Measurements from ENCODE around the gene CERS6. TPM values are rescaled to one million over a fixed set of nuclear protein-coding genes. Genes with fewer than 3 reads are reported as not detected.

The CERS6 gene
- polyA plus RNA-seq, 1 donor, result 33.8 TPM

DNA sequence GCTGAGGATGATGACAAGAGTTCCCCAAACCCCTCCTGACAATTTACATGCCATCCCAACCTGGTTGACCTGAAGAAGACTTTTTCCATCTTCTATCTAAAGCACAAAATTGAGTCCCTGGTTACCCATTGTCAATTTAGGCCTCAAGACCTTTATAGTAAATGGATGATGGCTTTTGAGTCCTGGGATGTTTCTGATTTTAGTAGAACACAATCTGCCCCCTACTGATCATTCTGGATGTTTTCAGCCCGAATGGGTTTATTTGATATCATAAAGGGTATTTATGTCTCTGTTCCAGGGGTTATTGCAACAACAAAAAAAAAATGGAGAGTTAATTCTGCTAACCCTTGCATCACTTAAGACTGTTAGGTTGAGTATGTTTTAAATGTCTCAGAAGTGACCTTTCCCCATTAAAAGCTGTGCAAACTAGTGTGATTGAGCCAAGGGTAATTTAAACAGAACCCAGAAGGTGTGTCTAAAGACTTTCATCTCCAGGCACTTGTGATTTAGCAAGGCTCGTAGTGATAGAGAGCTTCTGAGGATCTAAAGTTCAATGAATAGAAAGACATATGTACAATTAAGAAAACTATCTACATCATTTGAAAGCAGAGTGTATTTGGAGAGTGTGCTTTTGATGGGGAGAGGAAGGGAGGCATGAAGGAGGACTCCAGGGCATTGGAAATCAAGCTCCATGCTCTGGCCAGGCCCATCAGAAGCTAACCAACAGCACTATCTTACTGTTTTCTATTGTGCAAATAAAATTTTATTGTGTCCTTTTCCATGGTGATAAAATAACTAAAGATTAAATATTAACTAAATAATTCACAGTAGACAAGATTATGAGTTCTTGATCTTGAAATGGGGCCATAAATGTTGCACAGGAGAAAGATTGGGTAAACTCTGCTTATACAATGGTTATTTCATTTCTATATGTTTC, 249.7 kb downstream of the CERS6 start:
- DNase-seq, result no peak

DNA sequence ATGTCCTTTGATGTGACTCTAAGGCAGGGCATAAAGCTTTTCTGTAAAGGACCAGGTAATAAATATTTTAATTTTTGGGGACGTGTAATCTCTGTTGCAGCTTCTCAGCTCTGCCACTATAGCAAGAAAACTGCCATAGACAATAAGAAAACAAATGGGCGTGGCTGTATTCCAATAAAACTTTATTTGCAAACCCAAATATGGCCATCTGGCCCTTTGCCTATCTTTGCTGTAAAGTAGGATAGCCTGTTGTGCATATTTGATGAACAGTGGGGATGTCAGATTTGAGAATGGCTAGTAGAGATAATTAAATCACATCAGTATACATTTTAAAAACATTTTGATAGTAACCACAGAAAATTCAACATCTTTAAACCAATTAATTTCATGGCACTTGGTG, 250.7 kb downstream of the CERS6 start:
- no peak for DNase-seq

DNA sequence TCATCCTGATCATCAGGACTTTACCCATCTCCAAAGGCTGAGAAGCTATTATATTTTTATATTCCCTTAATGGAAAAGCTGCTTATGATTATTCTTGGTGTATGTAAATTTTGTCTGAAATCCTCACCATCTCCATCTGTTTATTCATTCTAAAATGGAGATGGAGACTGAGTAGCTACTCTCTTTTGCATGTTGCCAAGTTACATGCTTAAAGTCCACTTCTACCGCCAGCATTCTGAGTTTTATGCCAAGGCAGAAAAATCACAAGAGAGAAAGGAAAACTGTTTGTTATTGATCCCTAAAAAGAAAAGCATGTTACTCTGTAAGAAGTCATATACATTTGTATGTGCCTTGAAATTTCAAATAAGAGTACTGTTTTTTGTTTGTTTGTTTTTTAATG, 252.0 kb downstream of the CERS6 start:
- DNase-seq, result peak; percentile 63

DNA sequence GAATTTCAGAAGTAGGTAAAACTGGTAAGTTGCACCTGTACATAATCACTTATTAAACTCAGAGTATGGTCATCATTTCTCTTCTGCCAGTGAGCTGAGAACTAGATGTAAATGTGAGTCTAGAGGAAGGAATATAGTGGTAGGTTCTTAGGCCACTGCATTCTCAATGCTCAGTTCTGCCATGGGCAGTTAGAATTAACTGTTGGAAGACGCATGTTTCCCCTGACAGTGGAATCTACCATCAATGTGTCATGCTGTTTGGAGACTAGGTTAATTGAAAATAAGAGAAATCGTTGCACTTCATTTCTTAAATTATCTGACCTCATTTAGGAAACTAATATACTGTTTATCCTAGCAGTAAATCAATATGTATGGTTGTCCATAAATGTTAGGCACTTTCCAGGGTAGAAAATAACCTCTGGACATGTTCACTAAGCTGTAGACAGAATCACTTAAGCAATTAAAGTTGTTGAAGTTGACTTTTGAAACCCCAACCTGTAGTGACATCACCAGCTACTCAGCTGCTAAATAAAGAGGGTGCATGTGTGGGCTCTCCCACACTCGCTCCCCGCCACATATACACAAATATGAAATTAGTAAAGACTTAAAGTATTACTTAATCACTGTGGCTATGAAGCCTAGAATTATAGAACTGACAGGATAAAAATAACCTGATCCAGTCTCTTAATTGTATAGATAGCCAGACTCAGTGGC, 254.8 kb downstream of the CERS6 start:
- no peak for DNase-seq

DNA sequence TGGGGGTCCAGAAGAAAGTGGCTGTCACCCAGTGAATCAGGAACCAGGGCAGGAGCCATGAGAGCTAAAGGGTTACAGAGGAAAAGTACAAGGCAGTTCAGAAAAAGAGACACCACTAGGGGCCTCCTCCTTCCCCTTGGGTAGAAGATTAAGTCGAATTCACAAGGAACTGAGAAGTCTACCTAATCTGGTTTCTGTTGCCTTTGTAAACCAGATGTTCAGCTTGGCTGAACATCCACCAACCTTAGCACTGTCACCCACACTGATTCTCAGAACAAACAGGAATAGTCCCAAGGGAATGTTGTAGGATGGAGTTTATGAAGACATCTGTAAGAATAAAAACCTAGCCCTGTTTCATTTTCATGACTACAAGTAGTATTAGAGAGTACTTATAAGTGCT, 256.0 kb downstream of the CERS6 start:
- DNase-seq, result no peak

DNA sequence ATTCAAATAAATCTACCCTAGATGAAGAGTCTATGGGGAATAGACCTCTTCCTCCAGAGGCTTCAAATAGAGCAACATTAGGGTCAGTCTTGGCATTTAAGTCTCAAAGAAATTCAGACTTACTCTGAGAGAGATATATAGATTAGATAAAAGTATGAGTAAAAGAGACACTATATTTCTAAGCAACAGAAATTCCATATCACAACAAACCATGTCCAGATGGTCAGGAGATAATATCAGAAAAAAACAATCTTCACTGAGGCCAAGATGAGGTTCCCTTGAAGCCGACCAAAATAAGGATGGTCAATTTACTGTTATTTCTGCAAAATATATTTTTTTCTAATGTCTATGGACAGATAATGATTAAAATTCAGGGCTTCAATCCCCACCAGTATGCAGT, 257.3 kb downstream of the CERS6 start:
- DNase-seq, result no peak

DNA sequence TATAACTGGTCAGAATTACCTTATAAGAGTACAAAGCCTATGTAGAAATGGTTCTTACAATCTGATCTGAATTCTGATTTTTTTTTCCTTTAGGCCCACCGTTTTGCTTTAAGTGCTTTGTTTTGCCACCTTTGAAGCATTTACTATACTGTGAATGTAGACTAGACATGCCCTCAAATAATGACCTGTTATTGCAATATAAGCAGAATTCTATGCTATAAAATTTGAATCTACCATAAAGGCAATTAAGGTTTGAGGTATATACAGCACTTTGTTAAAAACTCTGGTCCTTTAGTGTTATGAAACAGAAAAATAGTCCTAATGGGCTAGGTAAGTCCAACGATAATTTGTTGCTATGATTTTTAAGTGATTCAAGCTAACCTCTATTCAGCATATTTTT, 259.8 kb downstream of the CERS6 start:
- no peak for DNase-seq

DNA sequence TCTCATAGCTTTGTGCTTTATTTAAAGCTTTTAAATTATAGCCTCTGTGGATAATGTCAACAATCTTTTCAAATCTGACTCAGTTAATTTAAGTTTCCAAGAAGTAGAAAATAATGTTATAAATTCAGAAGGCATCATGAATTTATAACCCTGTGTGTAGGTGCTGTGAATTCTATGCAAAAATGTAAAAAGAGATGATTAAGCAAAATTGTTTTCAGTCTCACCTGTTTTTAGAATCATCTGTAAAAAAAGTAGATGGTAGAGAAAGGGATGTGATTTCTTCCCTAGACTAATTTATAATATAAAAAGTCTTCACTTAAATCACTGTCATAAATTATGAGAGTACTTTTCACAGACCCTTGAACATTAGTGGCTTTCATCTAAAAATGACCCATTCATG, 260.8 kb downstream of the CERS6 start:
- no peak for DNase-seq

DNA sequence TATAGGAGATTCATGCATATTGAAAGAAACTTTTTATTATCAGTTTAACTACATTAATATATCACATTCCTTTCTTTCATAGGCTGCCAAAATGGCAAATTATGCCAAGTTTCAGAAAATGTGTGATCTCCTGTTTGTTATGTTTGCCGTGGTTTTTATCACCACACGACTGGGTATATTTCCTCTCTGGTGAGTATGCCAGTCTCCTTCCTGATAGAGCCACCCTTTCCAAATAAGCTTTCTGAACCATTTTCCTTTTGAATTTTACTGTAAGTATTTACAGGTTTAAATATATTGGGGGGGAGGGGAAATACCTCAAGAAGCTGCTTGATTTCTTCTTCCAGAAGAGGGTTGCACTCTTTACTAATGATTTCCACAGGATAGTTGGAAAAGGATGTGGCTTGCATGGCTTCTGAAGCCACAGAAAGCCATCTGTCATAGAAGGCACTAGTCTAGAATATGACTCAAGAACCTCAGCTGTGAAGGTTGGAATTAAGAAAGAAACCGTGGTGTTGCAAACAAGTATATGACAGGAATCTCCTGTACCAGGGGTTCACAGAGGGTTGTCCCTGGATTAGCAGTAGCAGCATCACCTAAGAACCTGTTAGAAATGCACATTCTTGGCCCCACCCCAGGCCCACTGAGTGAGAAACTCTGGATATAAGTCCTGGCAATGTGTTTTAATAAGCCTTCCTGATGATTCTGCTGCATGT, 261.9 kb downstream of the CERS6 start:
- DNase-seq, result no peak

DNA sequence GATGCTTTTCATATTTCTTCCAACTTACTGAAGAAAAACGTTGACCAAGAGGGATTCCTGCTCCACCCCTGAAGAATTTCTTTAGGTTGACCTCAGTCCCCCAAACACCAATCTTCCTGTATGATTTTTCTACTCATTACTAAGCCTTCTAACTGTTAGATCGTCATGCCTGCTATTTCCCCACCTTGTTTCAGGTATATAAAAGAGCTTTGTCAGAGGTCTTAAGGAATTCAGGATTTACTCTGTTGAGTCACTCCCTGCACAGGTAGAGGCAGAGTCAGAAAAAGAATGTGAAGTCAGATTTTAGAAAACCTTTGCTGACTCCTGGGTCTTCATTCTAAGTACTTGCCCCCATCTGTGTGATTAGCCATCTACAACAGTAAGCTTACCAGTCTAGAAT, 262.6 kb downstream of the CERS6 start:
- DNase-seq, result no peak

DNA sequence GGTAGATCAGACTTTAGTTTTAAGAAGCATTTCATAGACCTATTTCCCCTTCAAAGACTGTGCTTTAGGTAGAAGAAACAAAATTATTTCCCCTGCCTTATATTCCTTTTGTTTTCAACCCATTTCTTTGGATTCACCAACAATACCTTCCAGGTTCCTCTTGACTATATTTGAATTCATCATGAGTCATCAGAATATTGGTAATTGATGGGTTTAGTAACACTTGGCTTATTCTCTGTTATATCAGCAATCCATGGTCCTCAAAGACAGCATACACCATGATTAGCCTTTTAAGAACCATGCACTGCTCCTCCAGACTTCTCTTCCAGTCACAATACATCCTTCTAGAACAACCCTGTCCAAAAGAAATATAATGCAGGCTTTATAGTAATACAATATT, 263.4 kb downstream of the CERS6 start:
- DNase-seq, result no peak

DNA sequence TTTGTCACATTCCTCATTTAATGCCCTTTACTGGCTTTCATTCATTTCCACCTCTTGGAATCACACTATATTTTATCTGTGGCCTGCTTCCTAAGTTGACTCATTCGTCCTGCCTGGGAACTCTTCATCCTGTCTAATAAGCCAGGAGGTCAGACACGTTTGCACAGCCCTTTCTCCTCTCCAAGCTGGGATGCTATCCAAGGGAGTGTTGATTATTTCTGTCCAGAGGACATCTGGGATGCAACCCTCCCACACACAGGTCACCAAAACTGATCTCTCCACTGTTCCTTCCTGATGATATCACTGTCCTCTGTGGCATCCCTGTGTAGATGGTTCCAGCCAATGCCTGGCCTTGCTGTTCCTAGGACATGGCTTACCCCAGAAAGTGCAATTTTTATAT, 266.5 kb downstream of the CERS6 start:
- DNase-seq, result peak; percentile 58

DNA sequence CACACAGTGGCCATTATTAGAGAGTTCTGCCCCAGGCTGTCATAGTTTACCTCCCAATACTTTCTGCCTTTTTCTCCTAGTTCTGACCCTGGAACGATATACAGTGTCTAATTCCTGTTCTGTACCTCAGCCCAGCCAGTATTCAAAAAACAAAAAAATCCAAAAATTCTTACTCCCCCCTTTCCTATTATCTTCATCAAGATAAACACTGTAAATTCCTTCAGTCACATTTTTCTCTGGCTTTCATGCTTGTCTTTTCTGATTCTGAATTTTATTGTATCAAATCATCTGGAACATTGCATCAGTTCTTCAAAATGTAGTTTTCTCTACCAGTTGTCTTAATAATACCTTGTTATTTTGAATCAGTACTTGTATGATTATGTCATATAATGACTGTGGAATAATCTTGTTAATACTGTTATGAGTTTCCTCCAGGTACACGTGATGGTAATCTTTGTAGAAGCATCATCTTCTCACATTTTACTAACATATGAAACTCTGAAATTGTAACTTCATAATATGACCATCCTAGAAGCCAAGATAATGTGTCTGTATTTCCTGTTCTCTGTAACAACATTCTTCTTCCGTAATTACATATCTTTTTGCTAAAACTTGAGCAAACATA, 267.3 kb downstream of the CERS6 start:
- no peak for DNase-seq

DNA sequence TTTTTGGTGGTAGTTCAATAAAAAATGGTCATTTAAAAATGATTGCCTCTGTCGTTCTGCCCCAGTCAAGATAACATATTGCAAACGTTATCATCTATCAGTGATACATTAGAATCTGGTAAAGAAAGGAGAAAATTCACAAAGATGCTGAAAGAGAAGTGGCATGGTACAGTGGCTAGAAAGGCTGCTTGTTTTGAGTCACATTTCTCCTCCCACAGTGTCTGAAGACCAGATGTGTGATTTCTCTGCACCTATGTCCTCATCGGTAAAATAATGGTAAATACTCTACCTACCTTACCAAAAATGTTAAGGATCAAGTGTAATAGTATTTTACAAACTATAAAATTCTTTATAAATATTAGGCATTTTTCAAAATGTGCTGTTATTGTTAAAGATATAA, 270.3 kb downstream of the CERS6 start:
- no peak for DNase-seq

DNA sequence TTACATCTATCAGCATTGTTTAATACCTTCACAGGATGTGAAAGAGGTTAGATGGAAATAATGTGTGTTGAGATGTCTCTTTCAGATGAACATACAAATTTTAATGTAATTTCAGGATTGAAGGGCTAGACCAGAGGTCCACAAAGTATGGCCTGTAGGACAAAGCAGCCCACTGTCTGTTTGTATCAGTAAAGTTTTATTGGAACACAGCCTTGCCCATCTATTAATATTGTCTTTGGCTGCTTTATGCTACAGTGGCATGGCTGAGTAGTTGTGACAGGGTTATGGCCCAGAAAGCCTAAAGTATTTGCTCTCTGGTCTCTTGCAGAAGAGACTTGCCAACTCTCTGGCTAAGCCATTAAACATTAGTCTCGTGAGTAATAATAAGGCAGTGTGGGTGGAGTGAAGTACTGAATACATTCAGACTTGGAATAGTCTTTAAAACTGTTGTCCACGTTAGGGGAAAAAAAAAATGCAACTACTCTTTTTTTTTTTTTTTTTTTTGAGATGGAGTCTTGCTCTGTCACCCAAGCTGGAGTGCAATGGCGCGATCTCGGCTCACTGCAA, 271.9 kb downstream of the CERS6 start:
- DNase-seq, result no peak

DNA sequence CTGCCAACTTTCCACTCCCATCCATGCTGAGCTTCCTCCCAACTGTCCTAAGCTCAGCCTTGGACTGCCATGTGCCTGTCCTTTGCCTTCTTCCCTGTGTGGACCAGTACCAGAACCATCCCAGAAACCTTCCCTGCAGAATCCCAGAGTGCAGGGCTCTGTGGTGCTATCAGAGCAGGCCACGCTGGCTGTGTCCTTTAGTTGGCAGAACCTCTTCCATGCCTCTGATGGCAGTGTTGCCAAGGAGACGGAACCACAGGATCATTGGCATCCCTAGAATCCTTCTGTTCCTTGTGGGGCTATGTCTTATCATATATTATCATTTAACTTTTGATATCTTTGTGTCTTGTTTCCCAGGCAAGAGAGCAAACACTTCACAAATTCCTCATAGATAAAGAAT, 273.4 kb downstream of the CERS6 start:
- no peak for DNase-seq

DNA sequence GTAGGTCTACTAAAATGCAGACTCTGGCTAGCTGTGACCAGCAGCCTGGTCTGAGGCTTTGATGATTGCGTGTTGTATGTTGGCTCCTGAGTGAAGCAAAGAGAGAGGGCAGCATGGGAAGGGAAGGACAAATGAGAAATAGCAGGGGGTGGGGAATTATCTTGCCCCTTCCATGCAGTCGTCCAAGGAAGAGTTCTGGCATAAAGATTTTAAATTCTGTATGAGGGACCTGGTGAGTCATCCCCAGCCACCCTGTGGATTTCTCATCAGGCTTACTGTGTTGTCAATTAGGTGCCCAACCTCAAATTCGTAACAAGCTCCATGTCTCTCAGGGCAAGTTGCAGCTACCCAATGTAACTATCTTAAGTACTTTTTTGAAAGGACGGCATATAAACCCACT, 274.3 kb downstream of the CERS6 start:
- no peak for DNase-seq

DNA sequence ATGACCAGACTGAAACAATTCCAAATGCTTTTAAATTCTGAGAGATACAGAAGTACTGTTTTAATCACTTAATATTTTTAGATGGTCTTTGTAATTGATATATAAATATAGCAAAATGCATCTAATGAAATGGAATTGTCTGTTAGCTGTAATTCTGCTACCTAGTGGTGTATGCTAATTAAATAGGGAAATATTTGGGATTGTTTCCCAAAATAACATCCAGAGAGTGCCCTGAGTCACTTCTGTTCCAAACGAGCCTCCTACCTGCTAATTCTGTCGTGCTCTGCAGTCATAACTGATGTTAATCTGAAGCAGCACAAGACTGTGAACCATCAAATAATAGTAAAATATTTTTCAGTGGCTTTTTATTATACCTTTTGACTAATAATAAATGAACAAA, 274.9 kb downstream of the CERS6 start:
- no peak for DNase-seq

DNA sequence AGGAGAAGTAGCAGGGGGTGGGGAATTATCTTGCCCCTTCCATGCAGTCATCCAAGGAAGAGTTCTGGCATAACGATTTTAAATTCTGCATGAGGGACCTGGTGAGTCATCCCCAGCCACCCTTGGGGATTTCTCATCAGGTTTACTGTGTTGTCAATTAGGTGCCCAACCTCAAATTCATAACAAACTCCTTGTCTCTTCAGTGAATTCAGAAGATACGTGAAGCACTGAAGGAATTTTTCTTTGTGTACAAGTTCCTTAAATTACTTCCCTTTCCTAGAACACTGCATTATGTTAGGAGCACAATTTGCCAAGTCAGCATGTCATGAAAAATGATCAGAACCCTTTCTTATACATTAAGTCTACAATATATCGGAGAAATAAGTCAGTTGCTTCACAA, 275.5 kb downstream of the CERS6 start:
- DNase-seq, result no peak

DNA sequence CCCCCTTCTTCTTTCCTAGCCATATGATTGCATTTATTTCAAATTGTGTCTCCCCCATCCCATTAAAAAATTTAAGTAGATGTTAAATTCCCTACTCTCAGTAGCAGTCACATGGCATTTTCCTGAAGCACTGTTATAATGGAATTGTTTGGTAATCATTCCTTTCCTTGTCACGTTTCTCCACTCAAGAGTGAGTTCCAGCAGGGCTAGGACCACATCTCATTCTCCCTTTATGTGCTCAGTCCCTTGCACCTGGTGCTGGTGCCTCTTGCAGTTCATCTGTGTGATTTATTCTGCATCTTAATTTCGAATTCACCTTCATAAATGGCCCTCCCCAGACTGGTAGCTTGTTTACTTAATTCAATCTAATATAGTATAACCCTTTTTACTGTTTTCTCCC, 276.0 kb downstream of the CERS6 start:
- no peak for DNase-seq

DNA sequence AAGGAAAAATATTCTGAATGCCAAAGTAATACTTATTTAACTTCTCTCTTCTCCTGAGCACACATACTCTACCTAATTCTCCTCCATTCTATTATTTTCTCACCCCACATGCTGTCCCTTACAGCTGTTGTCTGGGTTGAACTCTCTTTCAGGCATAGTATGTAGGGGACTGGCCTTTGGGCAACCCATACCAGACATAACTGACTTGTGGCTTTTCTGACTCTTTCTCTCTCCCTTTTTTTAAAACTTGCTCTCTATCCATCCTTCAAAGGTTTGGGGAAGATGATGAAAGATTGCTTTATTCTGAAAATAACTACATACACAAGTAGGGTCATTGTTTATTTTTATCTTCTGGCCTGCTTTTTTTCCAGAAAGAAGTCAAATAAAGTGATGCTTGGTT, 276.4 kb downstream of the CERS6 start:
- no peak for DNase-seq

DNA sequence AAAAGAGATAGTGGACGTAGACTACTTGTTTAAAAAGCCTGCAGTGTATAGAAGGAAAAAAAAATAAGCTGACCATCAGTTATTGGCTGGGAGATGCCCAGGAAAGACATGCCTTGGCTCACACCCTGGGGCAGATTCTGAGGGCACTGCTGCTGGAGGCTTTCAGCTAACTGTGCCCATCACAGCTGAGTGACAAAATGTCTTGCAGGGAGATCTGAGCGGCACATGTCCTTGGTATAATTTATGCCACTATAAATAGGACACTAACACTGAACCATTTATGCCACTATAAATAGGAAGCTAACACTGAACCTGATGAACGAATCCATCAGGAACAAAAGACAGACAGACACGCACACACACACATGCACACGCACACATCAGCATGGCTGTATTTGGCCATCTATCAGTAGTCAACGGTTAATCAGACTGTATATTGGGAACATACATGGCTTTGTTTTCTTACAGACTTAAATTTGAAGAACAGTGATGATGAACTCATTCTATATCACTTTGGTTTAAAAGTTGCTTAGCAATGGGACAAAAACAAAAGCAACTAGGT, 278.2 kb downstream of the CERS6 start:
- no peak for DNase-seq
